HCT116 (cell line): Measurements from ENCODE around the gene CUL9. TPM values are rescaled to one million over a fixed set of nuclear protein-coding genes. Genes with fewer than 3 reads are reported as not detected.

Experiments used
- ATAC-seq: fragments of 200-7000 bp; cut with Tn5 transposase; 2 replicates; pipeline ENCODE4 v1.9.1; 2020; ENCODE audit warnings: mild to moderate bottlenecking, moderate library complexity
- BruUV-seq: library from RNA; stranded (reverse); fragments of 400-500 nt; replicated peaks from 2 replicates; lab custom pipeline; 2021; lab: Mats Ljungman, UMichigan
- CTCF ChIA-PET: fragments of 300-600 bp; sonication (Branson Sonifier 250); formaldehyde crosslinking; loops from one replicate; lab custom pipeline; 2021; ENCODE audit warnings: antibody characterized with exemption; lab: Charles Lee
- POLR2A ChIA-PET: fragments of 300-600, 350-600 bp; sonication (Branson Sonifier 250); formaldehyde crosslinking; loops from one replicate; lab custom pipeline; 2021; ENCODE audit warnings: antibody characterized with exemption; lab: Charles Lee
- RAD21 ChIA-PET, 2 experiments: fragments of 300-600 bp; sonication (Branson Sonifier 250); formaldehyde crosslinking; loops; one replicate each; lab custom pipeline; 2023; ENCODE audit warnings: low total read pairs in 2 of 2; ENCODE audit not compliant: uncharacterized antibody in 2 of 2, unreplicated experiment in 2 of 2, low non-redundant PET in 1 of 2; lab: Charles Lee
- DNase-seq: peaks from one replicate; pipeline ENCODE4 v3.0.0-alpha.2; 2010; ENCODE audit warnings: low read depth, low spot score
- H2AFZ ChIP-seq: fragments of 200-600 bp; shearing (Covaris generic), sonication (generic); 2 replicates; pipeline ENCODE4 v1.6.1; 2017; ENCODE audit warnings: low read depth, mixed run types, mixed read lengths, antibody characterized with exemption, low read length; ENCODE audit not compliant: poor library complexity, severe bottlenecking
- H3K27ac ChIP-seq: 2 replicates; pipeline ENCODE4 v1.5.1; 2012; ENCODE audit warnings: low read depth, low read length
- H3K27me3 ChIP-seq: fragments of 200-600 bp; sonication (generic); 2 replicates; pipeline ENCODE4 v1.6.1; 2016; ENCODE audit warnings: mixed run types, low read length, mixed read lengths; ENCODE audit not compliant: insufficient read depth
- H3K36me3 ChIP-seq, 2 experiments: fragments of 200-500 bp in 1 of 2; fragments of 200-600 bp in 1 of 2; sonication (Bioruptor generic) in 1 of 2; sonication (generic) in 1 of 2; 2 replicates each; pipeline versions ENCODE4 v1.5.1 to v1.6.1; 2014 to 2016; ENCODE audit warnings: low read length in 2 of 2, inconsistent platforms in 1 of 2, mixed read lengths in 1 of 2, mixed run types in 1 of 2; ENCODE audit not compliant: insufficient read depth in 2 of 2, control insufficient read depth in 1 of 2
- H3K4me1 ChIP-seq, 2 experiments: fragments of 200-600 bp in 1 of 2; sonication (generic) in 1 of 2; 2 replicates each; pipeline versions ENCODE4 v1.5.1 to v1.6.1; 2012 to 2017; ENCODE audit warnings: low read length in 2 of 2, inconsistent platforms in 1 of 2, mild to moderate bottlenecking in 1 of 2, mixed read lengths in 1 of 2, mixed run types in 1 of 2, moderate library complexity in 1 of 2; ENCODE audit not compliant: insufficient read depth in 2 of 2, control insufficient read depth in 1 of 2
- H3K4me2 ChIP-seq: fragments of 200-600 bp; sonication (generic); 2 replicates; pipeline ENCODE4 v1.6.1; 2017; ENCODE audit warnings: mixed run types, low read length, mixed read lengths
- H3K4me3 ChIP-seq, 2 experiments: fragments of 200-600 bp in 1 of 2; sonication (generic) in 1 of 2; replicated peaks in 1 of 2; 2 replicates each; pipeline ENCODE4 v1.5.1; 2011 to 2016; ENCODE audit warnings: low read length in 2 of 2, control low read depth in 1 of 2, low read depth in 1 of 2, mild to moderate bottlenecking in 1 of 2, mixed read lengths in 1 of 2, mixed run types in 1 of 2
- H3K79me2 ChIP-seq: fragments of 200-600 bp; sonication (generic); 2 replicates; pipeline ENCODE4 v1.6.1; 2017; ENCODE audit warnings: mild to moderate bottlenecking, mixed run types, low read length, moderate library complexity, mixed read lengths; ENCODE audit not compliant: insufficient read depth
- H3K9ac ChIP-seq: fragments of 200-600 bp; sonication (generic); 2 replicates; pipeline ENCODE4 v1.6.1; 2016; ENCODE audit warnings: low read length, mixed read lengths
- H3K9me2 ChIP-seq: fragments of 200-600 bp; sonication (generic), shearing (Covaris generic); 2 replicates; pipeline ENCODE4 v1.6.1; 2017; ENCODE audit warnings: mixed run types, mild to moderate bottlenecking, moderate library complexity; ENCODE audit not compliant: insufficient read depth
- H3K9me3 ChIP-seq, 2 experiments: fragments of 200-500 bp in 1 of 2; fragments of 200-600 bp in 1 of 2; sonication (Bioruptor generic) in 1 of 2; sonication (generic) in 1 of 2; 2 replicates each; pipeline ENCODE4 v1.6.1; 2014 to 2017; ENCODE audit warnings: low read length in 2 of 2, mixed read lengths in 2 of 2, inconsistent platforms in 1 of 2, low read depth in 1 of 2, mild to moderate bottlenecking in 1 of 2, mixed run types in 1 of 2, moderate library complexity in 1 of 2; ENCODE audit not compliant: control insufficient read depth in 1 of 2, insufficient read depth in 1 of 2
- H4K20me1 ChIP-seq: fragments of 200-600 bp; sonication (generic), shearing (Covaris generic); 2 replicates; pipeline ENCODE4 v1.6.1; 2017; ENCODE audit warnings: mixed run types, mild to moderate bottlenecking, moderate library complexity; ENCODE audit not compliant: insufficient read depth
- CEBPB ChIP-seq: IDR thresholded peaks from 2 replicates; pipeline ENCODE4 v1.6.1; 2012; ENCODE audit warnings: low read depth
- EGR1 ChIP-seq: IDR thresholded peaks from 2 replicates; pipeline ENCODE4 v1.6.1; 2012; ENCODE audit warnings: low read depth
- ELF1 ChIP-seq: IDR thresholded peaks from 2 replicates; pipeline ENCODE4 v1.6.1; 2012; ENCODE audit warnings: low read depth, borderline replicate concordance
- EZH2 ChIP-seq: fragments of 200-600 bp; sonication (generic); IDR thresholded peaks from 2 replicates; pipeline ENCODE4 v1.6.1; 2017; ENCODE audit warnings: antibody characterized with exemption, mixed run types
- EZH2phosphoT487 ChIP-seq: fragments of 200-600 bp; IDR thresholded peaks from 2 replicates; pipeline ENCODE4 v1.6.1; 2018; ENCODE audit warnings: antibody characterized with exemption, borderline replicate concordance
- FOSL1 ChIP-seq: IDR thresholded peaks from 2 replicates; pipeline ENCODE4 v1.6.1; 2012; ENCODE audit warnings: low read depth
- JUND ChIP-seq: IDR thresholded peaks from 2 replicates; pipeline ENCODE4 v1.6.1; 2012
- POLR2A ChIP-seq: IDR thresholded peaks from 2 replicates; pipeline ENCODE4 v1.7.0; 2011; ENCODE audit warnings: borderline replicate concordance; ENCODE audit not compliant: insufficient read depth, insufficient read length; ENCODE audit errors: extremely low read depth
- POLR2AphosphoS5 ChIP-seq: IDR thresholded peaks from 2 replicates; pipeline ENCODE4 v1.6.1; 2011; ENCODE audit warnings: mild to moderate bottlenecking, low read depth, low read length, moderate library complexity
- RAD21 ChIP-seq: IDR thresholded peaks from 2 replicates; pipeline ENCODE4 v1.6.1; 2012; ENCODE audit warnings: low read depth, mild to moderate bottlenecking
- SP1 ChIP-seq: IDR thresholded peaks from 2 replicates; pipeline ENCODE4 v1.6.1; 2012; ENCODE audit warnings: low read depth
- SRF ChIP-seq: IDR thresholded peaks from 2 replicates; pipeline ENCODE4 v1.6.1; 2012; ENCODE audit warnings: low read depth
- YY1 ChIP-seq: IDR thresholded peaks from 2 replicates; pipeline ENCODE4 v1.6.1; 2011; ENCODE audit warnings: low read length, low read depth, moderate library complexity, mild to moderate bottlenecking; ENCODE audit not compliant: insufficient replicate concordance; ENCODE audit errors: extremely low read depth
- ZFX ChIP-seq: fragments of 450-650 bp; IDR thresholded peaks from 2 replicates; pipeline ENCODE4 v1.6.1; 2017
- ZNF274 ChIP-seq: fragments of 200-500 bp; sonication (Bioruptor generic); IDR thresholded peaks from 2 replicates; pipeline ENCODE4 v1.6.1; 2014; ENCODE audit warnings: mild to moderate bottlenecking, low read depth, low read length, inconsistent platforms
- intact Hi-C: fragments of 100-400 bp; cut with micrococcal nuclease; formaldehyde crosslinking; loops from 2 replicates; pipeline ENCODE4 v1.10.0; 2022
- total RNA-seq: library from RNA; stranded (reverse); gene quantifications from one replicate; pipeline ENCODE4 v1.2.1, GENCODE V29; 2021; ENCODE audit not compliant: unreplicated experiment
- TF ChIP-seq, protein P1 (sequence below): IDR thresholded peaks from 2 replicates; pipeline ENCODE4 v1.6.1; 2012; ENCODE audit warnings: low read depth
- TF ChIP-seq, protein P2 (sequence below), 3 experiments: fragments of 200-600 bp in 1 of 3; sonication (generic) in 1 of 3; IDR thresholded peaks in 2 of 3; conservative IDR thresholded peaks in 1 of 3; 2 replicates each; pipeline ENCODE4 v1.5.1; 2012 to 2017; ENCODE audit warnings: low read depth in 2 of 3, low read length in 2 of 3, antibody characterized with exemption in 1 of 3, borderline replicate concordance in 1 of 3, control low read depth in 1 of 3, mild to moderate bottlenecking in 1 of 3, mixed read lengths in 1 of 3, mixed run types in 1 of 3, moderate library complexity in 1 of 3; ENCODE audit not compliant: insufficient read depth in 1 of 3
- TF ChIP-seq, protein P3 (sequence below): IDR thresholded peaks from 2 replicates; pipeline ENCODE4 v1.6.1; 2012
- TF ChIP-seq, protein P4 (sequence below): IDR thresholded peaks from 2 replicates; pipeline ENCODE4 v1.6.1; 2011; ENCODE audit warnings: mild to moderate bottlenecking, low read length, moderate library complexity; ENCODE audit not compliant: insufficient replicate concordance; ENCODE audit errors: extremely low read depth
- TF ChIP-seq, protein P5 (sequence below): IDR thresholded peaks from 2 replicates; pipeline ENCODE4 v1.6.1; 2012

The CUL9 gene
- total RNA-seq, 1 experiment from 2014 or later = 36.5 TPM

DNA sequence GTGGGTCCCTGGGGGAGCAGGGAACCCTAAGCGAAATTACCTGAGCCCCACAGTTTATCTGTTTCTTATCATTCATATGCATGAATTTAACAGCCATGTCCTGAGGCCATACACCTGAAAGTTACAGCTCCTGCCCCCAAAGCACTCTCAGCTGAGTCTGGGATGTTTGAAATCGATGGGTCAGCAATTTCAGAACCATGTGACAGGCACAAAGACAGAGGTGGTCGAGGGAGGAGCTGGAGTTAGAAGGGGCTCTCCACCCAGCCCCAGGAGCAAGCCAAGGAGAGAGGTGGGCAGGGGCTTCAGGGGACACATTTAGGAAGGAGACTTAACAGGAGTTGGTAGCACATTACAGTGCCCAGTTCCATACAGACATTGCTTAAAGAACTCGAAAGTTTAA lies 76.2 kb downstream of the CUL9 start:
- no peak overlapping the region for H3K9ac ChIP-seq
- ATAC-seq = no peak
- no peaks in the 10 kb centered on the region for H3K4me1 ChIP-seq
- TF ChIP-seq ELF1 (no peak), ZFX (no peak), FOSL1 (no peak), EZH2phosphoT487 (no peak), SRF (no peak), EGR1 (no peak), RAD21 (no peak), EZH2 (no peak), POLR2AphosphoS5 (no peak), CEBPB (no peak), ZNF274 (no peak), POLR2A (no peak), SP1 (no peak), YY1 (no peak), JUND (no peak)
- TF ChIP-seq, protein P1, sequence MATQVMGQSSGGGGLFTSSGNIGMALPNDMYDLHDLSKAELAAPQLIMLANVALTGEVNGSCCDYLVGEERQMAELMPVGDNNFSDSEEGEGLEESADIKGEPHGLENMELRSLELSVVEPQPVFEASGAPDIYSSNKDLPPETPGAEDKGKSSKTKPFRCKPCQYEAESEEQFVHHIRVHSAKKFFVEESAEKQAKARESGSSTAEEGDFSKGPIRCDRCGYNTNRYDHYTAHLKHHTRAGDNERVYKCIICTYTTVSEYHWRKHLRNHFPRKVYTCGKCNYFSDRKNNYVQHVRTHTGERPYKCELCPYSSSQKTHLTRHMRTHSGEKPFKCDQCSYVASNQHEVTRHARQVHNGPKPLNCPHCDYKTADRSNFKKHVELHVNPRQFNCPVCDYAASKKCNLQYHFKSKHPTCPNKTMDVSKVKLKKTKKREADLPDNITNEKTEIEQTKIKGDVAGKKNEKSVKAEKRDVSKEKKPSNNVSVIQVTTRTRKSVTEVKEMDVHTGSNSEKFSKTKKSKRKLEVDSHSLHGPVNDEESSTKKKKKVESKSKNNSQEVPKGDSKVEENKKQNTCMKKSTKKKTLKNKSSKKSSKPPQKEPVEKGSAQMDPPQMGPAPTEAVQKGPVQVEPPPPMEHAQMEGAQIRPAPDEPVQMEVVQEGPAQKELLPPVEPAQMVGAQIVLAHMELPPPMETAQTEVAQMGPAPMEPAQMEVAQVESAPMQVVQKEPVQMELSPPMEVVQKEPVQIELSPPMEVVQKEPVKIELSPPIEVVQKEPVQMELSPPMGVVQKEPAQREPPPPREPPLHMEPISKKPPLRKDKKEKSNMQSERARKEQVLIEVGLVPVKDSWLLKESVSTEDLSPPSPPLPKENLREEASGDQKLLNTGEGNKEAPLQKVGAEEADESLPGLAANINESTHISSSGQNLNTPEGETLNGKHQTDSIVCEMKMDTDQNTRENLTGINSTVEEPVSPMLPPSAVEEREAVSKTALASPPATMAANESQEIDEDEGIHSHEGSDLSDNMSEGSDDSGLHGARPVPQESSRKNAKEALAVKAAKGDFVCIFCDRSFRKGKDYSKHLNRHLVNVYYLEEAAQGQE = no peak
- TF ChIP-seq, protein P2, sequence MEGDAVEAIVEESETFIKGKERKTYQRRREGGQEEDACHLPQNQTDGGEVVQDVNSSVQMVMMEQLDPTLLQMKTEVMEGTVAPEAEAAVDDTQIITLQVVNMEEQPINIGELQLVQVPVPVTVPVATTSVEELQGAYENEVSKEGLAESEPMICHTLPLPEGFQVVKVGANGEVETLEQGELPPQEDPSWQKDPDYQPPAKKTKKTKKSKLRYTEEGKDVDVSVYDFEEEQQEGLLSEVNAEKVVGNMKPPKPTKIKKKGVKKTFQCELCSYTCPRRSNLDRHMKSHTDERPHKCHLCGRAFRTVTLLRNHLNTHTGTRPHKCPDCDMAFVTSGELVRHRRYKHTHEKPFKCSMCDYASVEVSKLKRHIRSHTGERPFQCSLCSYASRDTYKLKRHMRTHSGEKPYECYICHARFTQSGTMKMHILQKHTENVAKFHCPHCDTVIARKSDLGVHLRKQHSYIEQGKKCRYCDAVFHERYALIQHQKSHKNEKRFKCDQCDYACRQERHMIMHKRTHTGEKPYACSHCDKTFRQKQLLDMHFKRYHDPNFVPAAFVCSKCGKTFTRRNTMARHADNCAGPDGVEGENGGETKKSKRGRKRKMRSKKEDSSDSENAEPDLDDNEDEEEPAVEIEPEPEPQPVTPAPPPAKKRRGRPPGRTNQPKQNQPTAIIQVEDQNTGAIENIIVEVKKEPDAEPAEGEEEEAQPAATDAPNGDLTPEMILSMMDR (IDR thresholded peaks at IDR 0.05 in 2 of 3, conservative IDR thresholded peaks at IDR 0.05 in 1 of 3; ENCODE audit: borderline replicate concordance in 1 of 3, insufficient read depth in 1 of 3, low read depth in 2 of 3, low read length in 2 of 3) = no peak
- TF ChIP-seq, protein P3, sequence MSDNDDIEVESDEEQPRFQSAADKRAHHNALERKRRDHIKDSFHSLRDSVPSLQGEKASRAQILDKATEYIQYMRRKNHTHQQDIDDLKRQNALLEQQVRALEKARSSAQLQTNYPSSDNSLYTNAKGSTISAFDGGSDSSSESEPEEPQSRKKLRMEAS = no peak
- TF ChIP-seq, protein P4, sequence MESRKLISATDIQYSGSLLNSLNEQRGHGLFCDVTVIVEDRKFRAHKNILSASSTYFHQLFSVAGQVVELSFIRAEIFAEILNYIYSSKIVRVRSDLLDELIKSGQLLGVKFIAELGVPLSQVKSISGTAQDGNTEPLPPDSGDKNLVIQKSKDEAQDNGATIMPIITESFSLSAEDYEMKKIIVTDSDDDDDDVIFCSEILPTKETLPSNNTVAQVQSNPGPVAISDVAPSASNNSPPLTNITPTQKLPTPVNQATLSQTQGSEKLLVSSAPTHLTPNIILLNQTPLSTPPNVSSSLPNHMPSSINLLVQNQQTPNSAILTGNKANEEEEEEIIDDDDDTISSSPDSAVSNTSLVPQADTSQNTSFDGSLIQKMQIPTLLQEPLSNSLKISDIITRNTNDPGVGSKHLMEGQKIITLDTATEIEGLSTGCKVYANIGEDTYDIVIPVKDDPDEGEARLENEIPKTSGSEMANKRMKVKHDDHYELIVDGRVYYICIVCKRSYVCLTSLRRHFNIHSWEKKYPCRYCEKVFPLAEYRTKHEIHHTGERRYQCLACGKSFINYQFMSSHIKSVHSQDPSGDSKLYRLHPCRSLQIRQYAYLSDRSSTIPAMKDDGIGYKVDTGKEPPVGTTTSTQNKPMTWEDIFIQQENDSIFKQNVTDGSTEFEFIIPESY = no peak
- TF ChIP-seq, protein P5, sequence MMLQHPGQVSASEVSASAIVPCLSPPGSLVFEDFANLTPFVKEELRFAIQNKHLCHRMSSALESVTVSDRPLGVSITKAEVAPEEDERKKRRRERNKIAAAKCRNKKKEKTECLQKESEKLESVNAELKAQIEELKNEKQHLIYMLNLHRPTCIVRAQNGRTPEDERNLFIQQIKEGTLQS = no peak
- H3K4me3 ChIP-seq = no peak overlapping the region
- H3K9me3 ChIP-seq = no peaks in the 10 kb centered on the region
- no peaks in the 10 kb centered on the region for H4K20me1 ChIP-seq
- H3K9me2 ChIP-seq = no peaks in the 10 kb centered on the region
- DNase-seq = no peak
- H3K36me3 ChIP-seq = no peaks in the 10 kb centered on the region; a peak in 1 of 4 replicates
- H2AFZ ChIP-seq = no peak overlapping the region
- no peaks in the 10 kb centered on the region for H3K79me2 ChIP-seq
- ChIA-PET POLR2A (no interaction called here), CTCF (no interaction called here), RAD21 (interaction anchor here in 1 of 2 experiments (0.7 kb wide), 1 partner anchor 313 kb away, joined by 3 read pairs; no protein-coding TSS in a partner anchor)
- no peak overlapping the region for H3K4me2 ChIP-seq
- no peaks in the 10 kb centered on the region for H3K27me3 ChIP-seq
- no TSS peak for BruUV-seq
- no peak overlapping the region for H3K27ac ChIP-seq
- intact Hi-C loops = no loop called here
